ENCODE results near the gene CUL5. TPM values are rescaled to one million over a fixed set of nuclear protein-coding genes. Genes with fewer than 3 reads are reported as not detected.

Gene CUL5
- total and polyA plus RNA-seq, 2 of the 8 experiments (the other 6 are each of a cell fraction or from before 2014, with no cell fraction given) = 4.9 to 31.8 TPM

GRCh38 chr11:108122166-108122628 lies 113.5 kb downstream of the CUL5 start:
- peaks cover 2% of the 10 kb centered on the region; the same call in 1 of the 2 replicates for H3K23me2 ChIP-seq (ENCODE audit: low read depth, low read length)
- no peak overlapping the region for H3K14ac ChIP-seq (ENCODE audit: insufficient read length)
- no peak overlapping the region for H2BK5ac ChIP-seq (ENCODE audit: low read depth, low read length)
- no peaks in the 10 kb centered on the region for H3K36me3 ChIP-seq (ENCODE audit: control insufficient read depth in 2 of 4, insufficient read depth in 4 of 4, low read length in 3 of 4)
- no peak for DNase-seq (ENCODE audit: low read depth in 1 of 2, low spot score in 2 of 2)
- no peaks in the 10 kb centered on the region for H3K79me1 ChIP-seq (ENCODE audit: low read depth, low read length)
- no peak overlapping the region for H3K23ac ChIP-seq (ENCODE audit: insufficient read length)
- H4K8ac ChIP-seq (ENCODE audit: extremely low read depth, insufficient read depth, low read length) = no peak overlapping the region
- H4K91ac ChIP-seq (replicated peaks; ENCODE audit: insufficient read length, low read length) = no peak overlapping the region
- no peak overlapping the region for H3K27ac ChIP-seq (ENCODE audit: low read depth, low read length)
- WGBS, 2 experiments (ENCODE audit: extremely low coverage in 1 of 2, insufficient coverage in 1 of 2, insufficient read length in 1 of 2, insufficient replicate concordance in 2 of 2, low coverage in 1 of 2, low lambda C conversion rate in 2 of 2, missing lambda C conversion rate in 1 of 2) = 68% methylated on average over 9 of the region's 9 CpGs; no CpG with 5 or more reads in 1 of the 2 experiments
- H2BK20ac ChIP-seq (ENCODE audit: low read length) = no peak overlapping the region
- no peak overlapping the region for H2BK15ac ChIP-seq (ENCODE audit: low read length)
- peak overlapping the region; percentile 54 to 71 (median 64); a peak in 7 of 8 replicates for H3K4me3 ChIP-seq (ENCODE audit: extremely low read depth in 1 of 4, insufficient read depth in 2 of 4, low read depth in 3 of 4, low read length in 4 of 4)
- no peak overlapping the region for H2BK120ac ChIP-seq (replicated peaks; ENCODE audit: low read depth, low read length)
- FAIRE-seq = no peak
- CTCF ChIA-PET (ENCODE audit: partially characterized antibody) = interaction anchor here (1.2 to 7.8 kb wide), 3 partner anchors 9 to 100 kb away, joined by 3 to 90 read pairs (median 7); no protein-coding TSS in a partner anchor
- H3K9me3 ChIP-seq (ENCODE audit: insufficient read depth in 2 of 2, low read depth in 1 of 2, low read length in 1 of 2) = no peaks in the 10 kb centered on the region
- H2BK12ac ChIP-seq (ENCODE audit: low read depth, low read length) = no peak overlapping the region
- POLR2A ChIA-PET (ENCODE audit: partially characterized antibody) = interaction anchor here (0.6 to 1.2 kb wide), 3 partner anchors 18 to 160 kb away, joined by 3 to 6 read pairs (median 4); partner anchors contain the start of gene CUL5
- no peak overlapping the region for H3K18ac ChIP-seq (ENCODE audit: extremely low read depth, low read length)
- H3K56ac ChIP-seq (replicated peaks; ENCODE audit: insufficient read length, low read depth, low read length) = no peak overlapping the region
- no peak overlapping the region for H2AK5ac ChIP-seq (ENCODE audit: low read depth, low read length)
- peak overlapping the region; percentile 71 to 78 for H3K4me2 ChIP-seq (ENCODE audit: insufficient read depth in 1 of 2, low read depth in 2 of 2, low read length in 2 of 2)
- H3K27me3 ChIP-seq (replicated peaks in 1 of 4; ENCODE audit: control insufficient read depth in 3 of 4, extremely low read depth in 1 of 4, insufficient read depth in 3 of 4, low read length in 3 of 4) = peaks cover 0 to 7% (median 3%) of the 10 kb centered on the region in 4 experiments; a peak in 3 of 7 replicates
- peaks cover 0 to 5% (median 3%) of the 10 kb centered on the region in 4 experiments; a peak in 2 of 7 replicates for H3K4me1 ChIP-seq (replicated peaks in 1 of 4; ENCODE audit: control insufficient read depth in 3 of 4, insufficient read depth in 4 of 4, low read length in 3 of 4)
- H2AFZ ChIP-seq (ENCODE audit: low read length) = no peak overlapping the region
- no peak overlapping the region for H3K4ac ChIP-seq (replicated peaks; ENCODE audit: insufficient read length, low read depth, low read length)
- no peak overlapping the region for H4K5ac ChIP-seq (ENCODE audit: insufficient read length, low read depth, low read length)
- H3K9ac ChIP-seq (replicated peaks in 1 of 4; ENCODE audit: extremely low read depth in 1 of 4, low read depth in 3 of 4, low read length in 3 of 4) = peak overlapping the region in 1 of 4 experiments; percentile 43; a peak in 2 of 7 replicates
- no peak for TF ChIP-seq TAF1 (IDR thresholded peaks at IDR 0.05; ENCODE audit: low read depth, low read length)
- TF ChIP-seq ASH2L (IDR thresholded peaks at IDR 0.05; ENCODE audit: low read length) = no peak
- TF ChIP-seq SAP30 (IDR thresholded peaks at IDR 0.05; ENCODE audit: insufficient read depth, insufficient replicate concordance, low read length) = no peak
- TF ChIP-seq GABPA (IDR thresholded peaks at IDR 0.05; ENCODE audit: borderline replicate concordance, insufficient read depth, low read length) = no peak
- no peak for TF ChIP-seq CEBPB (IDR thresholded peaks at IDR 0.05; ENCODE audit: low read depth, low read length)
- no peak for TF ChIP-seq ZNF274 (IDR thresholded peaks at IDR 0.05; ENCODE audit: borderline replicate concordance, extremely low read depth, low read length)
- TF ChIP-seq CBX5 (IDR thresholded peaks at IDR 0.05; ENCODE audit: low read depth, low read length) = no peak
- TF ChIP-seq SP2 (IDR thresholded peaks at IDR 0.05; ENCODE audit: low read length) = no peak
- no peak for TF ChIP-seq SP1 (IDR thresholded peaks at IDR 0.05; ENCODE audit: low read depth, low read length)
- no peak for TF ChIP-seq SP4 (IDR thresholded peaks at IDR 0.05; ENCODE audit: low read length)
- no peaks in the 10 kb centered on the region for H4K20me1 ChIP-seq (replicated peaks in 1 of 2; ENCODE audit: control insufficient read depth in 1 of 2, insufficient read depth in 2 of 2, low read length in 2 of 2)
- H3K79me2 ChIP-seq (ENCODE audit: control insufficient read depth in 1 of 2, insufficient read depth in 2 of 2, low read length in 2 of 2) = no peaks in the 10 kb centered on the region; a peak in 1 of 4 replicates
